Mesodermal cell (in vitro differentiated cells): ENCODE data around the gene UBE2D2.
"Not testable (repeated sequence)": the region's sequence is repeated elsewhere in the genome, so short reads cannot be mapped to it uniquely, and the experiment has no call there.

Experiments
- H3K27ac ChIP-seq: 2 replicates; pipeline ENCODE4 v1.7.0; 2013; ENCODE audit warnings: mild to moderate bottlenecking, low read depth, low read length, moderate library complexity; ENCODE audit not compliant: severe bottlenecking
- H3K36me3 ChIP-seq: 2 replicates; pipeline ENCODE4 v1.7.1; 2013; ENCODE audit warnings: mild to moderate bottlenecking, low read length, moderate library complexity; ENCODE audit not compliant: control insufficient read depth, insufficient read depth
- H3K4me1 ChIP-seq: one replicate; pipeline ENCODE4 v1.7.1; 2013; ENCODE audit warnings: mild to moderate bottlenecking, low read length; ENCODE audit not compliant: insufficient read depth, control insufficient read depth, poor library complexity, severe bottlenecking
- H3K4me3 ChIP-seq: 2 replicates; pipeline ENCODE4 v1.7.0; 2013; ENCODE audit warnings: low read length, control low read depth, mild to moderate bottlenecking; ENCODE audit not compliant: insufficient read depth, poor library complexity, severe bottlenecking; ENCODE audit errors: extremely low read depth
- H3K9me3 ChIP-seq: 2 replicates; pipeline ENCODE4 v1.7.1; 2013; ENCODE audit warnings: mild to moderate bottlenecking, low read length, moderate library complexity; ENCODE audit not compliant: control insufficient read depth
- WGBS, 2 experiments: methylation state at CpG; one replicate each; pipeline ENCODE4 v1.1.5; 2013; ENCODE audit warnings: missing lambda C conversion rate in 2 of 2; ENCODE audit not compliant: insufficient coverage in 2 of 2; 5-methylcytosine and 5-hydroxymethylcytosine counted together

Gene UBE2D2

DNA sequence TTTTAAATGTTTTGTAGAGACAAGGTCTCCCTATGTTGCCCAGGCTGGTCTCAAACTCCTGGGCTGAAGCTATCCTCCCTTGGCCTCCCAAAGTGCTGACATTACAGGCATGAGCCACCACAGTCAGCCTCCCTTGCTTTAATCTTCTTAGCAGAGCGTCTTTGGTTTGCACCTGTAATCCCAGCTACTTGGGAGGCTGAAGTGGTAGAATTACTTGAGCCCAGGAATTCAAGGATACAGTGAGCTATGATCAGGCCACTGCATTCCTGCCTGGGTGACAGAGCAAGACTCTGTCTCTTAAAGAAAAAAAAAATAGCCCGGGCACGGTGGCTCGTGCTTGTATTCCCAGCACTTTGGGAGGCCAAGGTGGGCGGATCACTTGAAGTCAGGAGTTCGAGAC, 27.8 kb downstream of the UBE2D2 start:
- H3K27ac ChIP-seq = no peak overlapping the region
- no peaks in the 10 kb centered on the region for H3K9me3 ChIP-seq
- no peaks in the 10 kb centered on the region for H3K4me1 ChIP-seq
- no peak overlapping the region for H3K4me3 ChIP-seq
- H3K36me3 ChIP-seq = peaks cover 60% of the 10 kb centered on the region
- WGBS, 2 experiments = 86 to 97% methylated on average over 5 of the region's 6 CpGs

DNA sequence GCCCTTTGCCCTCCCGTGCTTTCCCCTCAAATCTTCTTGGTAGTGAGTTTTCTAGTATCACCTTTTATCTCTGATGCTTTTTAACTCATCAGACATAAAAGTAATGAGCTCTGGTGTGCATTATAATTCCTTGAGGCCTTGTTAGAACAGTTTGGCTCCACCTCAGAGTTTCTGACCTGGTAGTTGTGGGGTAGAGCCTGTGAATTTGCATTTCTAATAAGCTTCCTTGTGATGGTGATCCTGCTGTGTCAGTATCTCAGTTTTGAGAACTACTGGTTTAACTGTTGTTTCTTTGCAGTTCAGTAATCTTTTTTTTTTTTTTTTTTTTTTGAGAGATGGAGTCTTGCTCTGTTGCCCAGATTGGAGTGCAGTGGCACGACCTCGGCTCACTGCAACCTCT, 31.1 kb downstream of the UBE2D2 start:
- peaks cover 60% of the 10 kb centered on the region for H3K36me3 ChIP-seq
- H3K27ac ChIP-seq = no peak overlapping the region
- no peak overlapping the region for H3K4me3 ChIP-seq
- no peaks in the 10 kb centered on the region for H3K4me1 ChIP-seq
- no peaks in the 10 kb centered on the region for H3K9me3 ChIP-seq
- WGBS, 2 experiments = no CpG with 5 or more reads among the region's 3 CpGs

DNA sequence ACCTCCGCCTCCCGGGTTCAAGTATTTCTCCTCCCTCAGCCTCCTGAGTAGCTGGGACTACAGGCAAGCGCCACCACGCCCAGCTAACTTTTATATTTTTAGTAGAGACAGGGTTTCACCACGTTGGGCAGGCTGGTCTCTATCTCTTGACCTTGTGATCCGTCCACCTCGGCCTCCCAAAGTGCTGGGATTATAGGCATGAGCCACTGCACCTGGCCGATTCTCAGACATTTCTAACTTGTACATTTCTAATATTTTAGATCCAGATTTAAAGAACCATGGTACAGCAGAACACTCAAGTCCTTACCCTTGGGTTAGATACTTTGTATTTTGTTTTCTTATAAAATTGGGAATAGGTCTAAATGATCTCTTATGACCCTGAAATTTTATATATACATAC, 31.9 kb downstream of the UBE2D2 start:
- H3K4me1 ChIP-seq, H3K9me3 ChIP-seq, H3K4me3 ChIP-seq, H3K27ac ChIP-seq: not testable (repeated sequence)
- 95 to 100% methylated on average over 3 to 8 of the region's 8 CpGs for WGBS, 2 experiments
- H3K36me3 ChIP-seq = peaks cover 54% of the 10 kb centered on the region

DNA sequence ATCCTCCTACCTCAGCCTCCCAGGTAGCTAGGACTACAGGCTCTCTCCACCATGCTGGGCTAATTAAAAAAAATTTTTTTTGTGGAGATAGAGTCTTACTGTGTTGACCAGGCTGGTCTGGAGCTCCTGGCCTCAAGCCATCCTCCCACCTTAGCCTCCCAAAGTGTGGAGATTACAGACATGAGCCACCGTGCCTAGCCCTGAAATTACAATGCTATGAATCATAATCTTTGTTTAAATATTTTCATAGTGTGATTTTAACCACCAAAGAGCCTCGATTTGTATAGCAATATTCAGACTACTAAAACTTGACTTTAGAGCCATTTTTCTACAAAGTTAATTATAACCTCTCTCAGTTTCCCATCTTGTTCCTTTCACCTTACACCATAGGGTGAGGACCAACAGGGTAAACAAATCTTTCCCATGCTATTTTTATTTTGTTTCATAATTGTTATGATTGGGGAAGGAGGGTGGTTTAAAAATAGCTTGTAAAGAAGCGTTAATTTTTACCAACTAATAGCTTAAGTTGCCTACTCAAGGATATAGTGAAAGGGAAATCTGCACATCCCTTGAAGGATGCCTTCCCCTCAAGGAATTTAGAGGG, 32.7 kb downstream of the UBE2D2 start:
- Histone ChIP-seq H3K4me3 (no peak overlapping the region), H3K27ac (no peak overlapping the region), H3K4me1 (no peaks in the 10 kb centered on the region), H3K9me3 (no peaks in the 10 kb centered on the region), H3K36me3 (peaks cover 52% of the 10 kb centered on the region)
- WGBS, 2 experiments = 83% methylated on average over 1 of the region's 3 CpGs; no CpG with 5 or more reads in 1 of the 2 experiments

DNA sequence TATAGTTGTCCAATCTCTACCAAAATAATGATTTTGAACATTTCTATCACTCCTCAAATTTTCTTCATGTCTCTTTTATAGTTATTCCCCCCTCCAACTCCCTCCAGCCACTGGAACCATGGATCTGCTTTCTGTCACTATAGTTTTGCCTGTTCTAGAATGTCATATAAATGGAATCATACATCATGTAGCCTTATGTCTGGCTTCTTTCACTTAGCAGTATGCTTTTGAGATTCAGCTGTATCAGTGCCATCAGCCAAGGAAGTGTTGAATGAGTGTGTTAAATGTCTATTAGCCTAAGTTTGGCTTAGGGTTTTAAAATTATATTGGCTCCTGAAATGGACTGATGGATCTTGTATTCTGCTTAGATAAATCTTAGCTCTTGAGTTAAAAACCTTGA, 36.0 kb downstream of the UBE2D2 start:
- Histone ChIP-seq H3K4me1 (no peaks in the 10 kb centered on the region), H3K27ac (no peak overlapping the region), H3K9me3 (no peaks in the 10 kb centered on the region), H3K4me3 (no peak overlapping the region), H3K36me3 (peaks cover 57% of the 10 kb centered on the region)

DNA sequence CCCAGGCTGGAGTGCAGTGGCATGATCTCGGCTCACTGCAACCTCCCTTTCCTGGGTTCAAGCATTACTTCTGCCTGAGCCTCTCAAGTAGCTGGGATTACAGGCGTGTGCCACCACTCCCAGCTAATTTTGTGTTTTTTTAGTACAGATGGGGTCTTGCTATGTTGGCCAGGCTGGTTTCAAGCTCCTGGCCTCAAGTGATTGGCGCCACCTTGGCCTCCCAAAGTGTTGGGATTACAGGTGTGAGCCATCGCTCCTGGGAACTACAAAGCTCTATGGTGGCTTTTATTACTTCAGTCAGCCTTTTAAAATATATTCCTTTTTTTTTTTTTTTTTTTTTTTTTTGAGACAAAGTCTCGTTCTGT, 37.4 kb downstream of the UBE2D2 start:
- not testable (repeated sequence) for H3K4me1 ChIP-seq, H3K4me3 ChIP-seq, H3K9me3 ChIP-seq, H3K27ac ChIP-seq
- H3K36me3 ChIP-seq = peaks cover 60% of the 10 kb centered on the region
- WGBS, 2 experiments = 96 to 100% methylated on average over 2 to 3 of the region's 5 CpGs

DNA sequence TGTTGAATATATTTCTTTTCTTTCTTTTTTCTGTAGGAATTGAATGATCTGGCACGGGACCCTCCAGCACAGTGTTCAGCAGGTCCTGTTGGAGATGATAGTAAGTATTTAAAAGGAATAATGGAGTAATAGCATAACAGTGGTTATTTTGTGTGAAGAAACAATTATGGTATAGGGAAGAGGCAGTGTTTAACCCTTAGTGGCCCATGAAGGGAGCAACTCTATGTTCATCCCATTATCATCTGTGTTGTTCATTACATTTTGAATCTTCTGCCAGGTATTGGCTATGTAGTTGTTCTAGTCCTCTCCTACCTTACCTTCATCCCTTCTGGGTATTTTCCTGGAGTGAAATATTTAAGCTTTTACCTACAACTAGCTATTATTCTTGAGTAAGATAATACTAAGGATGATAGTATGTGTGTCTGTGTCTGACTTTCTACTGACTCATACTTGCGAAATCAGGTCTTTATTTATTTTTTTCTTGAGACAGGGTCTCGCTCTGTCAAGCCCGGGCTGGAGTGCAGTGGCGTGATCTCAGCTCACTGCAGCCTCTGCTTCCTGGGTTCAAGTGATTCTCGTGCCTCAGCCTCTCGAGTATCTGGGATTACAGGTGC, 39.3 kb downstream of the UBE2D2 start:
- 97 to 99% methylated on average over 6 of the region's 7 CpGs for WGBS, 2 experiments
- Histone ChIP-seq H3K9me3 (no peaks in the 10 kb centered on the region), H3K4me1 (no peaks in the 10 kb centered on the region), H3K27ac (no peak overlapping the region), H3K4me3 (no peak overlapping the region), H3K36me3 (peaks cover 56% of the 10 kb centered on the region)

- no peaks in the 10 kb centered on the region for H3K9me3 ChIP-seq
- no peak overlapping the region for H3K4me3 ChIP-seq
- peaks cover 48% of the 10 kb centered on the region for H3K36me3 ChIP-seq
- H3K4me1 ChIP-seq = no peaks in the 10 kb centered on the region
- no peak overlapping the region for H3K27ac ChIP-seq
- 91 to 93% methylated on average over 11 to 12 of the region's 12 CpGs for WGBS, 2 experiments
These were observed 40.3 kb downstream of the UBE2D2 start for GRCh38 chr5:139601429-139601828.

DNA sequence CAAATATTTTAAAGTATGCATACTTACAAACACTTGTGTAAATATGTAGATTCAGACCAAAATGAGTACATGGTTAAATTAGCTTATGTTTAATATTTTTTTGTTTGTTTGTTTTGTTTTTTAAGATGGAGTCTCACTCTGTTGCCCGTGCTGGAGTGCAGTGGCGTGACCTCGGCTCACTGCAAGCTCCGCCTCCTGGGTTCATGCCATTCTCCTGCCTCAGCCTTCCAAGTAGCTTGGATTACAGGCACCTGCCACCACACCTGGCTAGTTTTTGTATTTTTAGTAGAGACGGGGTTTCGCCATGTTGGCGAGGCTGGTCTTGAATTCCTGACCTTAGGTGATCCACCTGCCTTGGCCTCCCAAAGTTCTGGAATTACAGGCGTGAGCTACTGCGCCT, 40.8 kb downstream of the UBE2D2 start:
- H3K36me3 ChIP-seq = peaks cover 54% of the 10 kb centered on the region
- H3K4me1 ChIP-seq, H3K9me3 ChIP-seq, H3K4me3 ChIP-seq, H3K27ac ChIP-seq: not testable (repeated sequence)
- whole genome bisulfite sequencing, 2 experiments = 97 to 100% methylated on average over 5 to 8 of the region's 9 CpGs

- H3K27ac ChIP-seq = no peak overlapping the region
- peaks cover 70% of the 10 kb centered on the region for H3K36me3 ChIP-seq
- 97 to 100% methylated on average over 4 to 6 of the region's 8 CpGs for WGBS, 2 experiments
- no peak overlapping the region for H3K4me3 ChIP-seq
- no peaks in the 10 kb centered on the region for H3K9me3 ChIP-seq
- H3K4me1 ChIP-seq = no peaks in the 10 kb centered on the region
These were observed 44.7 kb downstream of the UBE2D2 start for GRCh38 chr5:139605887-139606286.

DNA sequence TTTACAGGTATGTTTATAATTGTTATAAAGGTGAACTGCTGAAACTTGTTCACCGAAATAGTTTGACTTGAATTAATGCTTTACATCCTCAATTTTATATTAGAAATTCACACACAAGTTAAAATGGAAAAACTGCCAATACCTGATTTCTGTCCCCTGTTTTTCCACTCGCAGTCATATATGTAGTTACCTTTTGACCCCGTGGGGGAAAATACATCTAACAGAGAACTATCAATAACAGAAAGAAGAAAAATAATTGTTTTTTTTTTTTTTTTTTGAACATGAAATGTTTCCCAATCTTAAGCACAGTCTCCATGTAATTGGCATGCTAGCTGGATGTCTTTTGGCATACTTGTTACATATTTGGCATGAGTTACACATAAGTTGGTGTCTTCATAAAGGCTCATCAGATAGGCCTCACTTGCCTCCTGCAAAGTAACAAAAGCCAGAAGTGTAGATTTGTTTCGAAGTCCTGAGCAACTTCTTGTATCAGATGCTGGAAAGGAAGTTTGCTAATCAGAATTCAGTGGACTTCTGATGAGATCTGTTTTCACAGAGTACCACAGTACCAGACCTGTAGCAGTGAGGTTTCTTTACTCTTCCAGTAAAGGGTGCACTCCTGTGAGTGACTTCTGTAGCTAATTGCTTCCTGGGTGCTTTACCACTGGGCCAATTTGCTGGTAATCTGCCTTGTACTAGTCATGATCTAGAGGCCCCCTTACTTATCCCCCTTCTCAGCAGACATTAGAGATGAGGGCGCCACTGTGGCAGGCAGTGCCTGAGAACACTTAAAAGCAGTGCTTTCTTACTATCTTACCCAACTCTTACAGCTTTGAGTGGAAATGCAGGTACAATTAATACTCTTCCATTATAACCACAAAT, 50.8 kb downstream of the UBE2D2 start:
- H3K27ac ChIP-seq = peak overlapping the region; percentile 16
- H3K4me3 ChIP-seq = no peak overlapping the region
- WGBS, 2 experiments = 100% methylated on average over 1 to 2 of the region's 5 CpGs
- no peaks in the 10 kb centered on the region for H3K4me1 ChIP-seq
- H3K36me3 ChIP-seq = peaks cover 74% of the 10 kb centered on the region
- no peaks in the 10 kb centered on the region for H3K9me3 ChIP-seq
